Measurements from ENCODE around the gene PTPRM.

The PTPRM gene

GRCh38 chr18:8212896-8213780, 646.0 kb downstream of the PTPRM start:
- Histone ChIP-seq H3K27me3 (ENCODE audit: control insufficient read depth in 1 of 2, insufficient read depth in 2 of 2, low read length in 2 of 2) (no peaks in the 10 kb centered on the region), H3K4me1 (ENCODE audit: insufficient read depth, low read length) (no peaks in the 10 kb centered on the region), H3K4me3 (ENCODE audit: low read depth in 1 of 2, low read length in 2 of 2) (no peak overlapping the region), H3K27ac (ENCODE audit: low read depth, low read length) (no peak overlapping the region), H3K36me3 (ENCODE audit: insufficient read depth, low read length) (no peaks in the 10 kb centered on the region), H3K9me3 (ENCODE audit: low read length) (no peaks in the 10 kb centered on the region), H3K9ac (ENCODE audit: low read length) (no peak overlapping the region)

- Histone ChIP-seq H3K9me3 (ENCODE audit: low read length) (no peaks in the 10 kb centered on the region), H3K4me3 (ENCODE audit: low read depth in 1 of 2, low read length in 2 of 2) (no peak overlapping the region), H3K9ac (ENCODE audit: low read length) (no peak overlapping the region), H3K36me3 (ENCODE audit: insufficient read depth, low read length) (no peaks in the 10 kb centered on the region), H3K4me1 (ENCODE audit: insufficient read depth, low read length) (no peaks in the 10 kb centered on the region), H3K27me3 (ENCODE audit: control insufficient read depth in 1 of 2, insufficient read depth in 2 of 2, low read length in 2 of 2) (no peaks in the 10 kb centered on the region), H3K27ac (ENCODE audit: low read depth, low read length) (no peak overlapping the region)
Observed at GRCh38 chr18:8215741-8216140, 648.6 kb downstream of the PTPRM start.

GRCh38 chr18:8217051-8217564, 650.0 kb downstream of the PTPRM start:
- H3K9me3 ChIP-seq (ENCODE audit: low read length), result no peaks in the 10 kb centered on the region
- no peaks in the 10 kb centered on the region for H3K36me3 ChIP-seq (ENCODE audit: insufficient read depth, low read length)
- H3K4me3 ChIP-seq (ENCODE audit: low read depth in 1 of 2, low read length in 2 of 2), result no peak overlapping the region
- peaks cover 7% of the 10 kb centered on the region for H3K4me1 ChIP-seq (ENCODE audit: insufficient read depth, low read length)
- H3K9ac ChIP-seq (ENCODE audit: low read length), result no peak overlapping the region
- H3K27ac ChIP-seq (ENCODE audit: low read depth, low read length), result no peak overlapping the region
- no peaks in the 10 kb centered on the region for H3K27me3 ChIP-seq (ENCODE audit: control insufficient read depth in 1 of 2, insufficient read depth in 2 of 2, low read length in 2 of 2)

GRCh38 chr18:8218197-8218596, 651.1 kb downstream of the PTPRM start:
- Histone ChIP-seq H3K27me3 (ENCODE audit: control insufficient read depth in 1 of 2, insufficient read depth in 2 of 2, low read length in 2 of 2) (no peaks in the 10 kb centered on the region), H3K36me3 (ENCODE audit: insufficient read depth, low read length) (no peaks in the 10 kb centered on the region), H3K4me3 (ENCODE audit: low read depth in 1 of 2, low read length in 2 of 2) (no peak overlapping the region), H3K27ac (ENCODE audit: low read depth, low read length) (no peak overlapping the region), H3K4me1 (ENCODE audit: insufficient read depth, low read length) (peaks cover 7% of the 10 kb centered on the region), H3K9ac (ENCODE audit: low read length) (no peak overlapping the region), H3K9me3 (ENCODE audit: low read length) (no peaks in the 10 kb centered on the region)

- Histone ChIP-seq H3K27ac (ENCODE audit: low read depth, low read length) (no peak overlapping the region), H3K27me3 (ENCODE audit: control insufficient read depth in 1 of 2, insufficient read depth in 2 of 2, low read length in 2 of 2) (no peaks in the 10 kb centered on the region), H3K4me1 (ENCODE audit: insufficient read depth, low read length) (peaks cover 7% of the 10 kb centered on the region), H3K4me3 (ENCODE audit: low read depth in 1 of 2, low read length in 2 of 2) (no peak overlapping the region), H3K9me3 (ENCODE audit: low read length) (no peaks in the 10 kb centered on the region), H3K36me3 (ENCODE audit: insufficient read depth, low read length) (no peaks in the 10 kb centered on the region), H3K9ac (ENCODE audit: low read length) (no peak overlapping the region)
Observed at GRCh38 chr18:8221452-8221851, 654.3 kb downstream of the PTPRM start.

GRCh38 chr18:8224576-8224975, 657.5 kb downstream of the PTPRM start:
- Histone ChIP-seq H3K4me3 (ENCODE audit: low read depth in 1 of 2, low read length in 2 of 2) (no peak overlapping the region), H3K4me1 (ENCODE audit: insufficient read depth, low read length) (peaks cover 7% of the 10 kb centered on the region), H3K27ac (ENCODE audit: low read depth, low read length) (no peak overlapping the region), H3K9ac (ENCODE audit: low read length) (no peak overlapping the region), H3K27me3 (ENCODE audit: control insufficient read depth in 1 of 2, insufficient read depth in 2 of 2, low read length in 2 of 2) (no peaks in the 10 kb centered on the region), H3K9me3 (ENCODE audit: low read length) (no peaks in the 10 kb centered on the region), H3K36me3 (ENCODE audit: insufficient read depth, low read length) (no peaks in the 10 kb centered on the region)

- H3K4me1 ChIP-seq (ENCODE audit: insufficient read depth, low read length), result no peaks in the 10 kb centered on the region
- no peaks in the 10 kb centered on the region for H3K27me3 ChIP-seq (ENCODE audit: control insufficient read depth in 1 of 2, insufficient read depth in 2 of 2, low read length in 2 of 2)
- no peak overlapping the region for H3K4me3 ChIP-seq (ENCODE audit: low read depth in 1 of 2, low read length in 2 of 2)
- no peak overlapping the region for H3K9ac ChIP-seq (ENCODE audit: low read length)
- H3K36me3 ChIP-seq (ENCODE audit: insufficient read depth, low read length), result no peaks in the 10 kb centered on the region
- H3K27ac ChIP-seq (ENCODE audit: low read depth, low read length), result no peak overlapping the region
- H3K9me3 ChIP-seq (ENCODE audit: low read length), result no peaks in the 10 kb centered on the region
Observed at GRCh38 chr18:8229040-8229439, 661.9 kb downstream of the PTPRM start.

GRCh38 chr18:8229787-8230186, 662.7 kb downstream of the PTPRM start:
- Histone ChIP-seq H3K36me3 (ENCODE audit: insufficient read depth, low read length) (no peaks in the 10 kb centered on the region), H3K4me3 (ENCODE audit: low read depth in 1 of 2, low read length in 2 of 2) (no peak overlapping the region), H3K9ac (ENCODE audit: low read length) (no peak overlapping the region), H3K4me1 (ENCODE audit: insufficient read depth, low read length) (no peaks in the 10 kb centered on the region), H3K27me3 (ENCODE audit: control insufficient read depth in 1 of 2, insufficient read depth in 2 of 2, low read length in 2 of 2) (no peaks in the 10 kb centered on the region), H3K27ac (ENCODE audit: low read depth, low read length) (no peak overlapping the region), H3K9me3 (ENCODE audit: low read length) (no peaks in the 10 kb centered on the region)

- H3K4me3 ChIP-seq (ENCODE audit: low read depth in 1 of 2, low read length in 2 of 2), result no peak overlapping the region
- H3K27ac ChIP-seq (ENCODE audit: low read depth, low read length), result no peak overlapping the region
- H3K36me3 ChIP-seq (ENCODE audit: insufficient read depth, low read length), result no peaks in the 10 kb centered on the region
- no peaks in the 10 kb centered on the region for H3K4me1 ChIP-seq (ENCODE audit: insufficient read depth, low read length)
- H3K27me3 ChIP-seq (ENCODE audit: control insufficient read depth in 1 of 2, insufficient read depth in 2 of 2, low read length in 2 of 2), result no peaks in the 10 kb centered on the region
- no peaks in the 10 kb centered on the region for H3K9me3 ChIP-seq (ENCODE audit: low read length)
- no peak overlapping the region for H3K9ac ChIP-seq (ENCODE audit: low read length)
Observed at GRCh38 chr18:8231316-8231715, 664.2 kb downstream of the PTPRM start.

- Histone ChIP-seq H3K36me3 (ENCODE audit: insufficient read depth, low read length) (no peaks in the 10 kb centered on the region), H3K9ac (ENCODE audit: low read length) (no peak overlapping the region), H3K4me1 (ENCODE audit: insufficient read depth, low read length) (no peaks in the 10 kb centered on the region), H3K27ac (ENCODE audit: low read depth, low read length) (no peak overlapping the region), H3K27me3 (ENCODE audit: control insufficient read depth in 1 of 2, insufficient read depth in 2 of 2, low read length in 2 of 2) (no peaks in the 10 kb centered on the region), H3K4me3 (ENCODE audit: low read depth in 1 of 2, low read length in 2 of 2) (no peak overlapping the region), H3K9me3 (ENCODE audit: low read length) (no peaks in the 10 kb centered on the region)
Observed at GRCh38 chr18:8232791-8233190, 665.7 kb downstream of the PTPRM start.

- Histone ChIP-seq H3K4me1 (ENCODE audit: insufficient read depth, low read length) (no peaks in the 10 kb centered on the region), H3K36me3 (ENCODE audit: insufficient read depth, low read length) (no peaks in the 10 kb centered on the region), H3K27me3 (ENCODE audit: control insufficient read depth in 1 of 2, insufficient read depth in 2 of 2, low read length in 2 of 2) (no peaks in the 10 kb centered on the region), H3K27ac (ENCODE audit: low read depth, low read length) (no peak overlapping the region), H3K9me3 (ENCODE audit: low read length) (no peaks in the 10 kb centered on the region), H3K4me3 (ENCODE audit: low read depth in 1 of 2, low read length in 2 of 2) (no peak overlapping the region), H3K9ac (ENCODE audit: low read length) (no peak overlapping the region)
Observed at GRCh38 chr18:8235894-8236293, 668.8 kb downstream of the PTPRM start.

GRCh38 chr18:8238507-8238906, 671.4 kb downstream of the PTPRM start:
- Histone ChIP-seq H3K9me3 (ENCODE audit: low read length) (no peaks in the 10 kb centered on the region), H3K4me3 (ENCODE audit: low read depth in 1 of 2, low read length in 2 of 2) (no peak overlapping the region), H3K27me3 (ENCODE audit: control insufficient read depth in 1 of 2, insufficient read depth in 2 of 2, low read length in 2 of 2) (no peaks in the 10 kb centered on the region), H3K9ac (ENCODE audit: low read length) (no peak overlapping the region), H3K36me3 (ENCODE audit: insufficient read depth, low read length) (no peaks in the 10 kb centered on the region), H3K4me1 (ENCODE audit: insufficient read depth, low read length) (no peaks in the 10 kb centered on the region), H3K27ac (ENCODE audit: low read depth, low read length) (no peak overlapping the region)
